NCI-H526 treated with DMSO at 0.1 percent for 48 hours (cell line): ENCODE measurements around the gene PCBP1.
"Not testable (repeated sequence)": the region's sequence is repeated elsewhere in the genome, so short reads cannot be mapped to it uniquely, and the experiment has no call there.

Experiments
- DNase-seq: peaks from one replicate; lab custom pipeline; 2025; lab: John Stamatoyannopoulos, UW

The PCBP1 gene

DNA sequence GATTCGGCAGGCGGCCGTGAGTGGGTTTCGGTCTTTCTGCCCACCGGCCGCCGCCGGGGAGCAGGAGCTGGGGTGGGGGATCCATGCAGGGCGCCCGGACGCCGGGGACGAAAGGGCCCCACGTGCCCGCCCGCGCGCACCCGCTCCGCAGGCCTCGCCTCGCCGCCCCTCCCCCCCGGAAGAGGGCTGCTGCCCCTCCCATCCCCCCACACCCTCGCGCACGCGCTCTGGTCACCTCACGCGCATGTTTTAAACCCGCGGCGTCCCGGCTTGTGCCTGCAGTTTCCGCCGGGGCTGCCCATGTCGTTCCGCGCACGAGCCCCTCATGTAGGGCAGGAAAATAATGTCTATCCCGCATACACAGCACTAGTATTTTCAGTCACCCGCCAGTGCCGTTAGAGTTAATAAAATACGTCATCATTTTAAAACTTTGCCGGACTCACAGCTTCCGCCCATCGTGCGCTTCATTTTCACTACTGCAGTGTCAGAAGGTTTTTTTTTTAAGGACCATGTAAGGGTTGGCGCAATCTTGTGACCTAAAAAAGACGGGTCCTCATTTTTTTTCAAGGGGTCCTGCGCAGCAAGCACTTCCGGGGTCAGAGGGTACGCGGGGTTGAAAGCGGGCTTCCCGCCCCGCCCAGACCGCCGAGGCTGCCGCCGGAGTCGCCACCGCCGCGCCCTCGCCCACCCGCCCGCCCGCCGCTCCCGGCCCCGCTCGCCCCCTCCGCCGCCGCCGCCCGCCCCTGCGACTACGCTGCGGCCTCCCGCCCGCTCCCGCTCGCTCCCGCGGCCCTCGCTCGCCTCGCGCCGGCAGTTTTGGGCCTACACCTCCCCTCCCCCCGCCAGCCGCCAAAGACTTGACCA is at the start of gene PCBP1:
PCBP1 (plus strand) TSS at position 640 of the 864 bp plus-strand sequence. CDS start 267 bp downstream, outside the sequence.
- peak; percentile 89 for DNase-seq

DNA sequence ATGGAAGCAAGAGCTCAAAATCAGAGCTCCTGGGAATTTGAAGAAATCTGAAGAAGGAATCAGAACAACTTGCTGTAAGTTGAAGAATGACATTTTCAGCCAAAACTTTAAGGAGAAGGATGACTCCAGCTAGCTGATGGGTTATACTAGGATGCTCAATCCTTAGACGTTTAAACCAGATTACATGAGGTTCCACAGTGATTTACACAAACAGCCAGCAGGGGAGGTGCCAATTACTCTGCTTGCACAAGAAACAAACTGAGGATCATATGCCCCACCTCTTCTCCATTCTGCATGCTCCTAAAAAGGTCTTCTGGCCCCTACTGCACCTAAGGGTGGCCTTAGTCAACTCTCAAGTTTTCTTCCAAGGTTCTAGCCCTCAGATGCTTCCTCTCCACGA is 47.9 kb upstream of the PCBP1 start:
- DNase-seq: no peak

DNA sequence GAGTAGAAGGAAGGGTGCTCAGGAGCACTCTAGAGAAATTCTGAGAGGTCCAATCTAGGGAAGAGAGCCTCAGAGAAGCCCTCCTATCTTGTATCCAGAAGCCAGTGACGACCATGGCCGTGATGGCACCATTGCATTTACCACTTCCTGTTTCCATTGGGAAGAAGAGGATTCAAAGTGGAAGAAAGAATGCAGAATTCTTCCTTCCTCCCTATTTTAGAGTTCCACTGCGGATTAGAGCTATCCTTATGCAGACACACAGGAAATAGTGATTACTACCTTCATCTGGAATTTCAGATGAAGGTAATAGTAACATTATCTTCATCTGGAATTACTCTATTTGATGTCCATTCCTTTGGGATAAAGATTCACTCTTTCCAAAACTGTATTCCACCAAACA is 45.6 kb upstream of the PCBP1 start:
- DNase-seq: no peak

DNA sequence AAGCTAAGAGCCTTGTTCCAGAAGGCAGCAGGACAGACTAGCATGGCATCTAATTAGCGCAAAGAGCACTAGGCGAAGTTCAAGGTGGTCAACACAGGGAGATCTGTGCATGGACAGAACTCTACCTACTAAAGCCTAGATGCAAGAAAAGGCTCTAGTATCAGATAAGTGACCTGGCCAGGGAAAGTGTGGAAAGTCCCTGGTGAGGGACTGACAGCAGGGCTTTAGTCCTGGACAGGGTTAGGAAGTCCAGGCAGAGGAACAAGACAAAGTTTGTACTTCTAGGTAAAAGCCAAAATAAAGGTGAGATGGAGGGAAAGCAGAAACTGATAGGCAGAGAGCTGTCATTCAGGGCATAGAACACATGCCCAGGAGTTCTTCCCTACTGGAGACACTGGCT is 45.0 kb upstream of the PCBP1 start:
- no peak for DNase-seq

DNA sequence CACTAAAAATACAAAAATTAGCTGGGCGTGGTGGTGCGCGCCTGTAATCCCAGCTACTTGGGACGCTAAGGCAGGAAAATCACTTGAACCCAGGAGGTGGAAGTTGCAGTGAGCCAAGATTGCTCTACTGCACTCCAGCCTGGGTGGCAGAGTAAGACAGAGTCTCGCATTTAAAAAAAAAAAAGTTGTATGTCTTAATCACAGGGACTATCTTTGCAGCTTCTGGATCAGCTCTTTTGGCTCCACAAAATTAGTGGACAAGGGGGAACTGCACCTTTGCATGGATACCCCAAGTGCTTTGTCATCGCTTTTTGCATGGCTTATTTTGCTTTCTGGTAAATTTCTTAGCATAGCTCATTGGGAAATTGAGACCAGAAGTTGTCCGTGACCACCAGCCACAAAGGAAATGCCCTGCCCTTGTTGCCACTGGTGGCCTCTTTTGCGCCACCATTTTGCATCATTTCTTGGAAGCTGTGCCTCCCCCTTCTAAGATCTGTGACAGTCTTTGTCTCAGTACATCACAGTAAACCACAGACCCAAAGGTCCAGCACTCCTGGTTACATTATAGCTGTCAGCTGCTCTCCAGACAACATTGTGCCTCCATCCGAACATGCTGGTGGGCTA is 43.9 kb upstream of the PCBP1 start:
- no peak for DNase-seq

DNA sequence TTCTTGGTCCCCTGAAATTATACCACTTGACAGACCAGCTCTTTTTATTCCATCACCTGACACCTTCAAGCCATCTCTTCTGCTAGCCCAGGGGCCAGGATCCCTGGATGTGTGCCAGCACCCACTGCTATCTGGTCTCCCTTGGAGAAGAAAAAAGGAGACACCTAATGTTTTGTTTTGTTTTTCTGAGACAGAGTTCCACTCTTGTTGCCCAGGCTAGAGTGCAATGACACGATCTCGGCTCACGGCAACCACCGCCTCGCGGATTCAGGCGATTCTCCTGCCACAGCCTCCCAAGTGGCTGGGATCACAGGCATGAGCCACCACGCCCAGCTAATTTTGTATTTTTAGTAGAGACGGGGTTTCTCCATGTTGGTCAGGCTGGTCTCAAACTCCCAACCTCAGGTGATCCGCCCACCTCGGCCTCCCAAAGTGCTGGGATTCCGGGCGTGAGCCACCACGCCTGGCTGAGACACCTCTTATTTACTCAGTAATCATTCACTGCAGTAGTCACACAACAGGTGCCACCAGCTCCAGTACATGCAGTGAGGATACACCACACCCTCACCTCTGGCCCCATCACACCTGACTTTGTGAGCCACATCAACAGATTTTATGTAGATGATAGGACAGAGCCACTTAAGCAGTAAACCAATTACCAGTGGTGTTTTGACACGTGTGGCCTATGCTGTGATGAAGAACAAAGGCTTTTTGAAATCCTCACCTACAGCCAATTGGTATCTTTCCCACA is 42.8 kb upstream of the PCBP1 start:
- no peak for DNase-seq

DNA sequence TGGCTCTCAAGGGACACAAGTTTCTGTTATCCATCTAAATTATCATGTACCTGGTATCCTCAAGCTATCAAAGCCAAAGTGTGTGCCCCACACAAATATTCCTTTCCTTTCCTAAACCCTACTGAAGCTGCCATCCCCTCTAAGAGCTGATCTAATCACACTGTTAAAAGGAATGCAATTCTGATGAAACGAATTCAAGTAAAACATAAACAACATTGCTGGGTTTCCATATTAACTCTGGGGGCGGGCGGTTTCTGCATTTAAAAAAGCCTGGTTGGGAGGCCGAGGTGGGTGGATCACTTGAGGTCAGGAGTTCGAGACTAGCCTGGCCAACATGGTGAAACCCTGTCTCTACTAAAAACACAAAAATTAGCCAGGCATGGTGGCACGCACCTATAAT is 41.9 kb upstream of the PCBP1 start:
- no peak for DNase-seq

DNA sequence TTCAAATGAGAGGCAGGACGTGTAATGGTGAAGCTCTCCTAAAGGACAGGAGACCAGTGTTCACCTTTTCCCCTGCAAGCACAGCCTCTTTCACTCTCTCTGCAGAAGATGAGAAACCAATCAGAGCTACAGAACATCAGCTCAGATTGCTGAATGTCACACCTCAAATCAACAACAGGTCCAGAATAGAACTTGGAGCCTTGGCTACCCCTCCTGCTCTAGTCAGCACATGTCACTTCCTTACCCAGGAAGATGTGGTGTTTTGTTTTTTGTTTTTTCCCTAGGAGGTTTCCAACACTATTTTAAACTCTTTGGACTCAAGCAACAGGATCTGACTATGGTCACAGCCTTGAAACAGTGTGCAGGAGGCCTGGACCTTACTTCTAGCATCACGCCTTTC is 41.3 kb upstream of the PCBP1 start:
- DNase-seq: no peak

DNA sequence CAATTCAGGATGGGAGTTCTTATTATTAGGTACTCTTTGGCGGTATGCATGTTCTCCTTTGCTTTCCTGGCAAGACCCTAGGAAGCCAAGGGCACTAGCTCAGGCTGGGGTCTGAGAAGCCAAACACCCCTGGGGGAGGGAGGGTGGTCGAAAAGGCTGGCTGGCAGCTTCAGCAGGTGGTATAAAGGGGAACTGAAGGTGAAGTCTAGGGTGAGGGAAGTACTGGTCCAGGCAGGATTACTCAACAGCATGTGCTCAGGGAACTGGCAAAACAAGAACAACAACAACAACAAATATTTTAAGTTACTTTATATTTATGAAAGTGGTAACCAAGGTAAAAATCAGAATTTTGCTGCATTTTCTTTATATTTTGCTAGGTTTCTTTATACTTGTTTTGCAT is 40.7 kb upstream of the PCBP1 start:
- no peak for DNase-seq

DNA sequence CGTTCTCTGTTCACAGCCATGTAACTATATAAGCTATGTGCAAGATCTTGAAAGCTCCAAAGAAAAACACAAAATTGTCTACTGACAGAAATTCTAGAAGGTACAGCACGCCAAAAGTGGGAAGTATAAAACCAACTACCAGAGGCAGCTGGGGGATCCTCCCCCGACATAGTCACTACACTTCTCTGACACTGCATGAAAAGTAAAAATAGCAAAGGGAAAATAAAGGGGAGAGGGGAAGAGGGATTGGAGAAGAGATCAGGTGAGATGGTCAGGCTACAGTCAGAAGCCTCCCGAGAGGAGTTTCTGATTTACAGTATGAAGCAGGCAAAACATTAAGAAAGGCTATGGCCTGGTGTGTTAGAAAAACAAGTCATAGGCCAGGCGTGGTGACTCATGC is 39.8 kb upstream of the PCBP1 start:
- no peak for DNase-seq

DNA sequence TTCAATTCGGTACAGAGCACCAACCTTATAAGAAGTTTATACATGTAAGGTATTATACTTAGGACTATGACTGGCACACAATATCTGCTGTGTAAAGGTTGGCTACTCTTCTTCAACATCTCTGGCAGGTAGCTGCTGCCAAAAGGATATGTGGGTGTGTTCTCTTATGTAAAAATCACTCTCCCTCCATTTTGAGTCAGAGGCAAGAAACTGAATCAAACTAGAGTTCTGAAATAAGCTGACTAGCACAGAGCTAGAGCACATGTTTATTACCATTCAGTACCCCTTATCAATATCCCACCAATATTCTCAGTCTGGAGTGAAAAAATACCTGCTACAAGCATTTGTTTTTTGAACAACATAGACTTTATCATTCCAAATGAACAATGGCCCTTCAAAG is 38.0 kb upstream of the PCBP1 start:
- no peak for DNase-seq

DNA sequence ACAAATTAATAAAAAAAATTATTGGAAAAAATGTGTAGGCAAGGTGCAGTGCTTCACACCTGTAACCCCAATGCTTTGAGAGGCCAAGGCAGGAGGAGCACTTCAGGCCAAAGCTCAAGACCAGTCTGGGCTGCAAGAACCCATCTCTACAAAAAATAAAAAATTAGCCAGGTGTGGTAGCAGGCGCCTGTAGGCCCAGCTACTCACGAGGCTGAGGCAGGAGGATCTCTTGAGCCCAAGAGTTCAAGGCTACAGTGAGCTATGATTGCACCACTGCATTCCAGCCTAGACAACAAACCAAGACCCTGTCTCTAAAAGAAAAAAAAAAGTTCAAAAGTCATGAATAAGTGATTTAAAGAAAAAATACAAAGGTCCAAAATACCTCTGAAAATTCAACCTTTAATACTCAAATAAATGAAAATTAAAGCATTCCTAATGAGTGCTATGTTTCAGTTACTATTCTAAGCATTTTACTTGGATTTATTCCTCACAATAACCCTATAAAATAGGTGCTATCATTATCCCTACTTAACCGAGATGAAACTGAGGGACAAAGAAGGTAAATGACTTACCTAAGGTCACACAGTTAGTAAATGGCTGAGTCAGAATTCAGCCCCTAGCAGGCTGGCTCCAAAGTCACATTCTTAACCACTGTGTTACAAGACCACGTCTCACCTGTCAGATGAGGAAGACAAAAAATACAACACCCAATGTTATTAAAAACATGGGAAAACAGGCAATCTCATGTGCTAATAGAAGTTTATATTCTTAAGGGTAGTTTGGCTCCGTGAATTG is 36.4 kb upstream of the PCBP1 start:
- no peak for DNase-seq

DNA sequence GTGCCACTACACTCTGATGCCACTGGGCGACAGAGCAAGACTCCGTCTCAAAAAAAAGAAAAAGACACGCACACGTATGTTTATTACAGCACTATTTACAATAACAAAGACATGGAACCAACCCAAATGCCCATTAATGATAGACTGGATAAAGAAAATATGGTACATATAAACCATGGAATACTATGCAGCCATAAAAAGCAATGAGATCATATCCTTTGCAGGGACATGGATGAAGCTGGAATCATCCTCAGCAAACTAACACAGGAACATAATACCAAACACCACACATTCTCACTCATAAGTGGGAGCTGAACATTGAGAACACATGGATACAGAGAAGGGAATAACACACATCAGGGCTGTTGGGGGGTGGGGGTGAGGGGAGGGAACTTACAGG is 32.0 kb upstream of the PCBP1 start:
- not testable (repeated sequence) for DNase-seq

DNA sequence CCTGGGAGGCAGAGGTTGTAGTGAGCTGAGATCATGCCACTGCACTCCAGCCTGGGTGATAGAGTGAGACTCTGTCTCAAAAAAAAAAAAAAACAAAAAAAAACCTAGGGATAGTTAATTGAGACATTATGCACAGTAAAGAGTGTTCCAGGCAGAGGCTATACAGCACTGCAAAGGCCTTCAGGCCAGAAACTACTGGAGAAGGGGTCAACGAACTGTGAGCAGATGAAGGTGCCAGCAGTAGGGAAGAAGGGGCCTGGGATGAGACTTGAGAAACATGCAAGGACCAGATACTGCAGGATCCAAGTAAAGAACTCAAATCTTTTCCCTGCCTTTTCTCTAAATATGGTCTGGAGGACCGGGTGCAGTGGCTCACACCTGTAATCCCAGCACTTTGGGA is 26.0 kb upstream of the PCBP1 start:
- no peak for DNase-seq

DNA sequence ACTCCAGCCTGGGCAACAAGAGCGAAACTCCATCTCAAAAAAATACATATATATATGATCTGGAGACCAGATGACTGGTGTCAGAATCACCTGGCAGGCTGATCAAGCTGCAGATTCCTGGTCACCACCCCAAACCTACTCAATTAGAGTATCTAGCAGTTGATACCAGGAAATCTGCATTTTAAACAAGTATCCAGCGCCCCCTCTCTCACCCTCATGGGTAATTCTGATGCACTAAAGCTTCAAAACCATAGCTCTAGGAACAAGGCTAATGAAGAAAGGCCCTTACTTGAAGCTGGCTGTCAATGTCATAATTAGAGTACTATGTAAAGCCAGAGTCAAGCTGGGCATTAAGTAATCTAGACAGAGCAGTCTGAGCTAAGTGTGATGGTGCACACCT is 25.0 kb upstream of the PCBP1 start:
- no peak for DNase-seq

DNA sequence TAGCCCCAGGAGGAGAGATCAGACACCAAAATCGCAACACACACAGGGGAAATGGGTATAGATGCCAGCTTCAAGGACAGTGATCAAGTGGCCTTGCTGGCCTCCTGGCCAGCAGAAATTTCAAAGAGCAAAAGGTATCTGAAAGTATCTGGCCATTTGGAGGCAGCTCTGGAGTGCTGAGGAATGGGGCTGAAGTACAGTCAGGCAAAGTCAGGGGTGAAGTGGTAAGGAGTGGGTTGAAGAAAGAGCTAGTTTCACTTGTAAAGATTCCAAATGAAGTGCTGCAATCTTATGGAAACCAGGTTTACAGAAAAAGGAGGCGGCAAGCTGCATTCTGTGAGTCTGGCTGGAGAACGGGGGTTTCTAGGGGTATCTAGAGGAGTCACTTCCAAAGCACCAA is 19.2 kb upstream of the PCBP1 start:
- DNase-seq: no peak

DNA sequence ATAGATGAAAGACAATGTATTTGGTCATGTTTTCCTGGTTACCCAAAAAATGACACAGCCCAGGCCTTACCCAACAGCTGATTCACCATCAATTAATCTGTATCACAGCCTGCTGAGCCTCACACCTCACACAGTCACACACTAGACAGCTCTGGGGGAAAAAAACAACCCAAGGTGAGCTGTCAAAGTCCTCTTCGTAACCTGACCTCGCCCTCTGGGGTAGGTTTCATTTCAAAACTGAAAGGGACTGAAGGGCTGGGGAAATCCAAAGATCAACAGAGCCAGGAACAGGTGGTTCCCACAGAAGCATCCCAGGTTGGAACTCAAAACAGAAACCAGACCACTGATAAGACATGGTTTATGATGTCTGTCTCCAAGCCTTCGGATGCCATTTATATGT is 18.2 kb upstream of the PCBP1 start:
- no peak for DNase-seq

DNA sequence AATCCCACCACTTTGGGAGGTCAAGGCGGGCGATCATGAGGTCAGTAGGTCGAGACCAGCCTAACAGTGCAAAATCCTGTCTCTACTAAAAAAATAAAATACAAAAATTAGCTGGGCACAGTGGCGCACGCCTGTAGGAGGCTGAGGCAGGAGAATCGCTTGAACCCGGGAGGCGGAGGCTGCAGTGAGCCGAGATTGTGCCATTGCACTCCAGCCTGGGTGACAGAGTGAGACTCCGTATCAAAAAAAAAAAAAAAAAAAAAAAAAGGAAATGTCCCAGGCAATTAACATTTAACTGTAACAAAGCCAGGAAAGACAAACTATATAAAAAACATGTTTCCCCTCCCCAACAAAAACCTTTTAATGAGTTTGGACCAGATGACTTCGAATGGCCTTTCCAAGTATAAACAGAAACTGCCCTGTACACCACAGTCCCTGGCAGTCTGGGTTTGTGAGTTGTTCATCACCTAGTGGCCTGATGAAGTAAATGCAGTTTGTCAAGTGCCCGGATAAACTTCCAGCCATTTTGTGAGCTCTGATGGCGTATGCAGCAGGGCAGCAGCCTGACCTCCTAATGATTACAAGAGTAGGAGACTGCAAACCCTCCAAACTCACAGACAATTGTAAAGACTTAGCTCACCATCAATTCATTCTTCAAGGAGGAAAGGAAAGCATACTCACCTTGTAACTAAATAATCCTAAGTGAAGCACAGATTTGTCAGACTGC is 16.6 kb upstream of the PCBP1 start:
- peak; percentile 60 for DNase-seq

DNA sequence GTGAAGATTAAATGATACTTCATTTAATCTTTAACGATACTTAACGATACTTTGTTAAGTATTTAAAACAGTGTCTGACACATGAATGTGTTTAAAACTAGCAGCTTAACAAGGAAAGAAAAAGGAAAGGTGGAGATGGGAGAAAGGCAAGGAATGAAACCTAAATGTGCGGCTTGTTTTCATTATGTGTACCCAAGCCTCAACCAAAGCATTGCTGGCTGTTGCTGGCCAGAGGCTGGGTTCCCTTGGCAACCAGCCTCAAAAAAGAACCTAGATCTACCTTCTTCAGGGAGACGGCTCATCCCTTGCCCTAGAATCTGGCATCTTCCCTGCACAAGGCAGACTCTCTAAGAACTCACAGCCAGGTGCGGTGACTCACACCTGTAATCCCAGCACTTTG is 13.8 kb upstream of the PCBP1 start:
- no peak for DNase-seq

DNA sequence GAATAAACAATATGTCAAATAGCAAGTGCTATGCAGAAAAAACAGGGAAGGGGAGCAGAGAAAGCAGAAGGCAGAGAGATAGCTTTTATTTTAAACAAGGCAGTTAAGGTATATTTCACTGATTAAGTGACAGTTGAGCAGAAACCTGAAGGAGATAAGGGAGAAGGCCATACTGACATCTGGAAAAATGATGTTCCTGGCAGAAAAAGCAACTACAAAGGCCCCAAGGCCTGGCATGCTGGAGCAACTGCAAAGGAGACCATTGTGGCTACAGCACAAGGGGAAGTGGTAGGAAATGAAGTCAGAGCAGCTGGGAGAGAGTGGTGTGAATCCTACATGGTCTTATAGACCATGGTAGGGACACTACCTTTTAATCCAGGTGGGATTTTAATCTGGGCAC is 8.9 kb upstream of the PCBP1 start:
- no peak for DNase-seq

DNA sequence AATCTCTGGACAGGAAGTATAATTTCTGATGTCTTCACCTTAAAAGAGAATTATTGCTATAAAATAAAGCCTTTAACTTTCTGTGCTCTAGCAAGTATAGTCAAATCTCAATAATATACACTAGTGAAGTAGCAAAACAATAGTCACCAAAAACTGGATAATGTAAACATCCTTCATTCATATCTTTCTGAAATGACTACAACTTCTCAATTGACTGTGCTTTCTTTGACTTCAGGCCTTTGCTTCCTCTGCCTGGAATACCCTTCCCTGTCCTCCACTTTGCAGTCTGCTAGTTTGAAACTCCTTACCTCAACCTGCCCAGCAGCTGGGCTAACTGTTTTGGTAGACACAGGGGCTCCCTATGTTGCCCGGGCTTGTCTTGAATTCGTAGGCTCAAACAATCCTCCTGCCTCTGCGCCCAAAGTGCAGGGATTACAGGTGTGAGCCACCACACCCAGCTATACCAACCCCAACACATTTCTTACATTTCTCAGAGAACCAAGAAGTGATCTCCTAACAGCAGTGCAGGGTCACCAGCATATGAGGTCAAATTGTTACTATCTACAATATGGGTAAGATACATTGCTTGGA is 6.6 kb upstream of the PCBP1 start:
- DNase-seq: no peak
